Ovary (tissue), 9 donors: ENCODE data around the gene DIS3L2. TPM values are rescaled to one million over a fixed set of nuclear protein-coding genes. Genes with fewer than 3 reads are reported as not detected.
A peak's percentile ranks its signal among the peaks of the same experiment; 100 is the strongest.
"Not testable (repeated sequence)": the region's sequence is repeated elsewhere in the genome, so short reads cannot be mapped to it uniquely, and the experiment has no call there.

Experiments used
- DNase-seq, 5 donors: peaks; one replicate each; pipeline ENCODE4 v3.0.0-alpha.2; 2019 to 2020
- H3K27ac ChIP-seq, 2 donors: fragments of 200-600 bp; one replicate each; pipeline versions ENCODE4 v1.5.1 to v1.8.0; 2019 to 2022
- H3K27me3 ChIP-seq: fragments of 200-600 bp; one replicate; pipeline ENCODE4 v1.8.0; 2022
- H3K36me3 ChIP-seq: fragments of 200-600 bp; sonication (generic); one replicate; pipeline ENCODE4 v1.5.1; 2019
- H3K4me1 ChIP-seq: one replicate; pipeline ENCODE4 v1.8.1; 2013; ENCODE audit warnings: mild to moderate bottlenecking, moderate library complexity; ENCODE audit not compliant: insufficient read depth
- H3K4me3 ChIP-seq: fragments of 200-600 bp; sonication (generic); one replicate; pipeline ENCODE4 v1.5.1; 2017
- H3K9me3 ChIP-seq, 2 donors: fragments of 200-600 bp in 1 of 2; sonication (generic) in 1 of 2; one replicate each; pipeline versions ENCODE4 v1.5.1 to v1.8.1; 2013 to 2019; ENCODE audit warnings: mild to moderate bottlenecking in 1 of 2, moderate library complexity in 1 of 2
- EP300 ChIP-seq: sonication (generic); formaldehyde crosslinking; IDR thresholded peaks from one replicate; pipeline ENCODE4 v1.6.1; 2017; ENCODE audit warnings: antibody characterized with exemption
- POLR2A ChIP-seq: fragments of 450-650 bp; IDR thresholded peaks from one replicate; pipeline ENCODE4 v1.6.1; 2017; ENCODE audit warnings: antibody characterized with exemption, mild to moderate bottlenecking, moderate library complexity
- WGBS, 3 donors: extraction: QIAGEN DNeasy Blood & Tissue Kit in 1 of 3; methylation state at CpG; one replicate each; pipeline versions ENCODE4 v1.1.5 to v1.1.7; 2013 to 2017; 5-methylcytosine and 5-hydroxymethylcytosine counted together
- intact Hi-C, 4 donors: fragments of 100-400 bp; cut with DNase I; formaldehyde crosslinking; loops; one replicate each; pipeline versions ENCODE4 v1.11.0 to v1.15.1; 2022 to 2023
- polyA plus RNA-seq, 2 donors: library from polyadenylated mRNA; stranded (reverse); fragments of 200-250 nt in 1 of 2; fragments of 350-450 nt in 1 of 2; fragmentation: Illumina TruSeq in 1 of 2; extraction: RNeasy Lipid Tissue Mini Kit (QIAGEN cat#74804) in 1 of 2; gene quantifications; one replicate each; pipeline ENCODE4 v1.2.3, GENCODE V29; 2013 to 2014
- total RNA-seq, 7 donors: library from RNA; depleted of rRNA in 2 of 7; stranded (reverse); fragments of >200 nt in 2 of 7; fragmentation: NEBNext Ultra II Directional in 3 of 7; extraction: Animal tissue kit (Norgen Biotek cat#: 25700) in 3 of 7; gene quantifications; one replicate each; pipeline versions ENCODE4 v1.1.0 to v1.2.4, GENCODE V29; 2016 to 2023
- TF ChIP-seq, protein P1 (sequence below), 3 donors: fragments of 450-650 bp in 2 of 3; fragments of 200-600 bp in 1 of 3; IDR thresholded peaks; one replicate each; pipeline versions ENCODE4 v1.5.1 to v1.8.0; 2016 to 2022; ENCODE audit warnings: antibody characterized with exemption in 3 of 3, mild to moderate bottlenecking in 1 of 3
- donor health status: DM: no; HTN: no; CAD: no; lungs with moderate emphysema.
- donor health status: DM: no; HTN: no; CAD: no.
- donor health status: Bipolar disorder and iron deficiency.
- donor health status: DM: yes; HTN: yes; CAD: no.
- donor health status: DM: no; HTN: no; CAD: no.
- donor health status: DM: yes; HTN: yes; CAD: no.

DIS3L2 gene
- total and polyA plus RNA-seq, 9 donors = 18.2 to 52.0 (median 32.8) TPM

DNA sequence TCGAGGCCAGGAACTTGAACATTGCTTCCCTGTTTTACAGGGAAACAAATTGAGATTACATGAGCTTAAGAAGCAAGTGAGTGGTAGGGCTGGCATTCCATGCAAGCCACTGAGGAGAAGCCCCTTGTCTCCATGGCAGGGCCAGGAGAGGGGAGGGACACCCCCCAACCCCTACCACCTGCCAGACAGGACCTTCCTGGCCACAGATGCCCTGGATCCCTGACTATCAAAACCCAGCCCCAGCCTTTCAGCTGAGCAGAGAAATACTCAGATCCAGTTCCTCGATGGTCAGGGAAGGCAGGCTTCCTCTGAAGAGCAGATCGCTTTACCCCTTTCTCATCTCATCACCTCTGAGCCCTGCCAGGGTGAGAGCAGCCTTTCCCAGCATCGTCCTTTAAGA is 363.3 kb downstream of the DIS3L2 start:
- H3K27ac ChIP-seq = no peak overlapping the region
- no peaks in the 10 kb centered on the region for H3K36me3 ChIP-seq
- H3K9me3 ChIP-seq = no peaks in the 10 kb centered on the region
- no peaks in the 10 kb centered on the region for H3K27me3 ChIP-seq
- WGBS, 3 donors = 81 to 89% (median 88%) methylated on average over 4 of the region's 4 CpGs
- TF ChIP-seq, protein P1, sequence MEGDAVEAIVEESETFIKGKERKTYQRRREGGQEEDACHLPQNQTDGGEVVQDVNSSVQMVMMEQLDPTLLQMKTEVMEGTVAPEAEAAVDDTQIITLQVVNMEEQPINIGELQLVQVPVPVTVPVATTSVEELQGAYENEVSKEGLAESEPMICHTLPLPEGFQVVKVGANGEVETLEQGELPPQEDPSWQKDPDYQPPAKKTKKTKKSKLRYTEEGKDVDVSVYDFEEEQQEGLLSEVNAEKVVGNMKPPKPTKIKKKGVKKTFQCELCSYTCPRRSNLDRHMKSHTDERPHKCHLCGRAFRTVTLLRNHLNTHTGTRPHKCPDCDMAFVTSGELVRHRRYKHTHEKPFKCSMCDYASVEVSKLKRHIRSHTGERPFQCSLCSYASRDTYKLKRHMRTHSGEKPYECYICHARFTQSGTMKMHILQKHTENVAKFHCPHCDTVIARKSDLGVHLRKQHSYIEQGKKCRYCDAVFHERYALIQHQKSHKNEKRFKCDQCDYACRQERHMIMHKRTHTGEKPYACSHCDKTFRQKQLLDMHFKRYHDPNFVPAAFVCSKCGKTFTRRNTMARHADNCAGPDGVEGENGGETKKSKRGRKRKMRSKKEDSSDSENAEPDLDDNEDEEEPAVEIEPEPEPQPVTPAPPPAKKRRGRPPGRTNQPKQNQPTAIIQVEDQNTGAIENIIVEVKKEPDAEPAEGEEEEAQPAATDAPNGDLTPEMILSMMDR (IDR thresholded peaks at IDR 0.05) = no peak
- no peak for TF ChIP-seq POLR2A
- no peak for TF ChIP-seq EP300
- peaks cover 7% of the 10 kb centered on the region for H3K4me1 ChIP-seq
- no peak overlapping the region for H3K4me3 ChIP-seq
- intact Hi-C loops = loop anchor here (5.0 to 10.0 kb wide), 4 partner anchors 110 to 397 kb away; partner anchors contain the start of genes NPPC (in 3 of the 4), CHRND (in 1 of the 4) and PRSS56 (in 1 of the 4)
- DNase-seq = peak in 1 of 5 donors; percentile 8

DNA sequence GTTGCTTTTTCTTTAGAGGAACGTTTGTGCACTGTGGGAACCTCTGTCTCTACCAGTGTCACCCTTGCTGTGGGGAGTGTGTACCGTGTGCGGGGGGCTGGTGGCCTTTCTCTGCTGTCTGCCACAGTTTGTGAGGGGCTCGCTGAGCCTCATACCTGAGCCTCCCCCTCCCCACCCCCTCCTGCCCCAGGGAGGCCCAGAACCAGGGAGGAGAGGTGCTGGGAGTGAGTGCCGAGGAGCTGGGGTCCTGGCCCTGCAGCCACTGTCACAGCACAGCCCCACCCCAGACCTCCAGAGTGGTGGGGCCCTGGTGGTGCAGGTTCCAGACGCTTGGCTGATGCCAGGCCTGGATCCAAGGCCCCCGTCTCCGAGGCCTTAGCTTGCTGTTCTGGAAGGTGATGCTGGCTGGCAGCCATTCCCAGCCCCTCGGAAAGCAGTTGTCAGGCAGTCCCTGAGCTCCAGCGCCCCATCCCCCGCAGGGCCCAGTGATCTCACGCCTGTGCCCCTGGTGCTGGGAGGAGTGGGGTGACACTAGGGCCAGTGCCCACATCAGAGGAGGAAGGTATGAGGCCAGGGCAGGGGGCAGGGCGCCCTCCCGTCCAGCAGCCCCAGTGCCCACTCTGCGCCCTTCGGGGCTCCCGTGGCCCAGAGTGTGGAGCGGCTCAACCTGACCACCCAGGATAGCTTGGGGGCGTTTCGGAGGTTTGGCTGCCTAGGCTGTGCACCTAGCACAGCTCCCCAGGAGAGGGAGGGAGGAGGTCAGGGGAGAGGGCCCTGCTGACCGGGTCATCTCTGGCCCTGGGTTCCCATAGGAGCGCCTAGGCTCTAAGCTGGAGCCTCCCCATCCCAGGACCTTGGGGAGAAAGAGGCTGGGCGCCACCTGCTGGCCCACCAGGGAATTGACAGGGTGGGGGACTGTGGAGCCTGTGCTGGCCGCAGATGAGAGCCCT is 364.1 kb downstream of the DIS3L2 start:
- intact Hi-C loops = loop anchor here (2.0 to 10.0 kb wide), 5 partner anchors 109 to 401 kb away; partner anchors contain the start of genes NPPC (in 3 of the 4), CHRND (in 1 of the 4) and PRSS56 (in 1 of the 4)
- H3K36me3 ChIP-seq = no peaks in the 10 kb centered on the region
- H3K27me3 ChIP-seq = no peaks in the 10 kb centered on the region
- DNase-seq = peak; percentile 51 to 82 (median 72)
- H3K27ac ChIP-seq = no peak overlapping the region
- H3K4me1 ChIP-seq = peaks cover 3% of the 10 kb centered on the region
- H3K4me3 ChIP-seq = no peak overlapping the region
- 56 to 78% (median 75%) methylated on average over 9 to 22 of the region's 24 CpGs for WGBS, 3 donors
- TF ChIP-seq, protein P1 (IDR thresholded peaks at IDR 0.05) = peak; percentile 23 to 58 (median 43)
- TF ChIP-seq EP300 = no peak
- H3K9me3 ChIP-seq = no peaks in the 10 kb centered on the region

DNA sequence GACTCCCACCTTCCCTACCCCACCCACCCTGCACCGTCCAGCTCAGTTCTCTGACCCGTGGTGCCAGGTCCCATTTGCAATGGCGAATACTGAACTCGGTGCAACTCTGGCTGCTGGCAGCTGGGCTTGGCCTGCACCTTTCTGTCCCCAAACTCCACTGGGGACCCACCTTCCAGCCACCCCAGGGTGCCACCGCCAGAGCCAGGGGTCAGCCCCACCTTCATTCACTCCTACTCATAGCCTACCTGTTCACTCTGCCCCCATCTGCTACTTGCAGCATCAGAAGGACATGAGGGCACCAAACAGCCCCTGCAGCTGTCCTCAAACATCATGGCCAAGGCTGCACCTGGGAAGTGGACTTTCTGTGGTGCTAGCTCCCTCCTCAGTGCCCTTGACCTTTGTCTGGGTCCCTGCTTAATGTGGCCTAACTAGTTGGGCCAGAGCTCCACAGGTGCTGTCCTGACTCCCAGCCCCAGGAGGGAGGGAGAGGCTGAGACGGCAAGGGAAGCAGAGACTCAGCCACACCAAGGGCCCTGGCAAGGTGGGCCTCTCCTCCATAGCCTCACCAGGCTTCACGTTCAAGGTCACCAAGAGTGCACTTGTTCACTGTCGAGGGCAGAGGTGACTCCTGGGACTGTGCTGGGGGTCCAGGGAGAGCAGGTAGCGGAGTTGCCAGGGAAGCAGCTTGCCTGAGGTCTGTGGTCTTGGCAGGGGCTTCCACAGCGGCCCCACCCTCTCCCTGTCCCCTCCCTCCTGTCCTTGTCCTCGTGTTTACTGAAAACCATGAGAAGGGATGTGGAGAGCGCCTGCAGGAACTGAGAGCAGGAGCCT is 365.0 kb downstream of the DIS3L2 start:
- H3K9me3 ChIP-seq, H3K4me3 ChIP-seq, H3K36me3 ChIP-seq, H3K27ac ChIP-seq, H3K4me1 ChIP-seq, H3K27me3 ChIP-seq, DNase-seq: not testable (repeated sequence)
- intact Hi-C loops = loop anchor here (2.0 to 10.0 kb wide), 5 partner anchors 108 to 402 kb away; partner anchors contain the start of genes NPPC (in 3 of the 4), CHRND (in 1 of the 4) and PRSS56 (in 1 of the 4)
- WGBS, 3 donors = 64 to 71% (median 67%) methylated on average over 8 to 11 of the region's 12 CpGs

DNA sequence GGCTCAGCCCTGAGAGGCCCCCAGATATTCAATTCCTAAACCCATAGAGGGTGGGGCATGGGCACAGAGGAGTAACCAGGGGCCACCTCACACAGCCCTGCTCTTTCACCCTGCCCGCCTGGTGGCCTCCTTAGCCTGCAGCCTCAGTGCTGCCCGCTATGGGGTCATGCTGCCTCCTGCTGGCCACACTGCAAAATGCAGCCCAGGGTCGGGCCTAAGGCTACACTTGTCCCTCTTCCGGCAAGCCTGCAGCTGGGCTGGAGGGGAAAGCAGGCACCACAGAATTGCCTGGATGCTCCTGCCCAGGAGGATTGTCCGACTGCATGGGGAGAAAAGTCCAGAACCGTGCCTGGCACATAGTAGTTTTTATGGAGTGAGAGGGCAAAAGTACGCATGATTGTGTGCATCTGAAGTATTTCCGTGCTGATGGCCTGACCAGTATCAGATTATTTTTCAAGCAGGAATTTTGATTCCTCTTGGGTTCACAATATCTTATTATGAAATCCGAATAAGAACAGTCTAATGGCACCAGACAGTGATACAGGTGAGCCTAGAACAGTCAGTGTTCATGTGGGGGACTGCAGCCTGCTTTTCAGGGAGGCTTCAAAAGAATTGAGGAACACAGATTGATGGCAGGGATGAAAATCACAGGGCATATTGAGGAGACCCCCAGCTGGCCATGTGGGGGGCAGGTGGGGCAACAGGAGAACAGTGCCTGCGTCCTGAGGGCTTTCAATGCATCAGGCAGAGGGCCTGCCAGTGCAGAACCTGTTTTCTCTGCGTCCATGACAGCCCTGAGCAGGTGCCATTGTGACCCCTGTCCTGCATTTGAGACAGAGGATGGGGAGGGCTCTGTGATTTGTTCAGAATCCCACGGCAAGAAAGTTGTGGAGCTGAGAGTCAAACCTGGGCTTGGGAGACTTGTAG is 365.9 kb downstream of the DIS3L2 start:
- TF ChIP-seq, protein P1 (IDR thresholded peaks at IDR 0.05) = peak; percentile 49 to 78 (median 65)
- no peak for TF ChIP-seq POLR2A
- intact Hi-C loops = loop anchor here (2.0 to 10.0 kb wide), 5 partner anchors 107 to 403 kb away; partner anchors contain the start of genes NPPC (in 3 of the 4), CHRND (in 1 of the 4) and PRSS56 (in 1 of the 4)
- Histone ChIP-seq H3K4me3 (no peak overlapping the region), H3K27me3 (no peaks in the 10 kb centered on the region), H3K4me1 (no peaks in the 10 kb centered on the region), H3K27ac (no peak overlapping the region), H3K9me3 (no peaks in the 10 kb centered on the region), H3K36me3 (no peaks in the 10 kb centered on the region)
- 58 to 68% (median 62%) methylated on average over 12 of the region's 12 CpGs for WGBS, 3 donors
- DNase-seq = peak; percentile 39 to 80 (median 74)
